Ovary (tissue), 3 donors: ENCODE results near the gene ATP5PB.

Experiments used
- CTCF ChIP-seq, 3 donors: fragments of 450-650 bp in 2 of 3; fragments of 200-600 bp in 1 of 3; IDR thresholded peaks; one replicate each; pipeline versions ENCODE4 v1.5.1 to v1.8.0; 2016 to 2022; ENCODE audit warnings: antibody characterized with exemption in 3 of 3, mild to moderate bottlenecking in 1 of 3
- EP300 ChIP-seq: sonication (generic); formaldehyde crosslinking; IDR thresholded peaks from one replicate; pipeline ENCODE4 v1.6.1; 2017; ENCODE audit warnings: antibody characterized with exemption
- donor health status: DM: no; HTN: no; CAD: no.

- TF ChIP-seq CTCF (IDR thresholded peaks at IDR 0.05): no peak
- TF ChIP-seq EP300: no peak
Measured at GRCh38 chr1:111475701-111476100, 26.4 kb downstream of the ATP5PB start.
